ENCODE data around the gene TCEANC. TPM values are rescaled to one million over a fixed set of nuclear protein-coding genes. Genes with fewer than 3 reads are reported as not detected.

TCEANC gene
- 1.2 and 1.4 TPM in 2 replicates for total RNA-seq

GRCh38 chrX:13652850-13653693 lies at the start of gene TCEANC:
TSS of gene TCEANC (plus strand) at chrX:13653141. CDS start at chrX:13662509, 9,368 bp downstream.

DNA sequence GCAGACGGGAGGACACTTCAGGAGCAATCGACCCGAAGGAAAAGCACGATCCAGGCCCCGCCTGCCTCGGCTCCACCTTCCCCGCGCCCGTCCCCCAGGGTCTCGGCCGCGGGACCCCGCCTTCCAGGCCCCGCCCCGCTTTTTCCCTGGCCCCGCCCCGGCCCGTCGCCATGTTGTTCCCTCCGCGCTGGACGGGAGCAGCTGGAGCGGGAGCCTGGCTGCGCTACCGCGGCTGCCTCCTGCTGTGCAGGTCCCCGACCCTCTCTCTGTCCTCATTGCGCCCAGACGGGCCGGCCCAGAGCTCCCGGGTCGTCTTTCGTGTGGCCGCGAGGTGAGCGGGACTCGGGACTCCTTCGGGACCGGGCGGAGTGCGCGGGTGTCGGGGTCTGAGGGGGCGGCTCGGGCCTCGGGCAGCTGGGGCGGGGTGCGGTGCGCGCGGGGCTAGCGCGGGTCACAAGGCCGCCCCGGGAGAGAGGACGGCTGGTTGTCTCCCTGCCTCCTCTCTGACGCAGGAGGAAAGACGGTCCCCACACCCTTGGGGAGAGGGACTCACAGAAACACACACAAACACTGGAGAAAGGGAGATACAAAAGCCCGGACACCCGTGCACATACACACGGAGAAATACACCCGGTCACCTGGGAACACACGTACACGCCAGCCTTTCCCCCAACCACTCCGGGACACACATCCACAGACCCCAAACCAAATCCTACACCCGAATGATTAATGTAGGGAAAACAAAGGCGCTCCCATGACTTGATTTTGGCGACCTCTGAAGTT lies 36.2 kb downstream of the TCEANC start, which contains the start of gene RAB9A:
Gene RAB9A (plus strand): TSS at position 171 of the 783 bp plus-strand sequence. CDS start 19,619 bp downstream, outside the sequence.

Other genes starting within 250 kb of the TCEANC start
- gene EGFL6, start 83.5 kb upstream of the TCEANC start, total RNA-seq, result not detected in 2 replicates
- 20.7 and 25.8 TPM in 2 replicates for gene RAB9A, start 36.0 kb downstream of the TCEANC start, total RNA-seq
- gene TRAPPC2, start 81.5 kb downstream of the TCEANC start, total RNA-seq, result 16.5 and 20.5 TPM in 2 replicates
- 14.2 and 15.5 TPM in 2 replicates for gene OFD1, start 81.6 kb downstream of the TCEANC start, total RNA-seq
- 1.3 and 1.9 TPM in 2 replicates for gene GPM6B, start 164.0 kb downstream of the TCEANC start, total RNA-seq